GM23338 (cell line): ENCODE results near the gene C22orf39. TPM values are rescaled to one million over a fixed set of nuclear protein-coding genes. Genes with fewer than 3 reads are reported as not detected.

Experiments used
- ATAC-seq: fragments of 200-7000 bp; cut with Tn5 transposase; 3 replicates; pipeline ENCODE4 v1.9.1; 2020
- DNase-seq: peaks from one replicate; pipeline ENCODE4 v3.0.0-alpha.2; 2015; ENCODE audit warnings: low spot score
- H2AFZ ChIP-seq: fragments of 200-600 bp; sonication (generic); 2 replicates; pipeline ENCODE4 v1.8.0; 2016; ENCODE audit warnings: antibody characterized with exemption, mild to moderate bottlenecking, moderate library complexity
- H3F3A ChIP-seq: fragments of 200-600 bp; sonication (generic); replicated peaks from 2 replicates; pipeline ENCODE4 v1.8.0; 2017; ENCODE audit warnings: antibody characterized with exemption, mixed run types, low read depth
- H3K27ac ChIP-seq: fragments of 200-600 bp; sonication (generic); 2 replicates; pipeline ENCODE4 v1.6.1; 2016; ENCODE audit warnings: low read depth
- H3K27me3 ChIP-seq: fragments of 200-600 bp; sonication (generic); 2 replicates; pipeline ENCODE4 v1.8.0; 2016; ENCODE audit warnings: mild to moderate bottlenecking, mixed run types, moderate library complexity; ENCODE audit not compliant: insufficient read depth
- H3K36me3 ChIP-seq: fragments of 200-600 bp; sonication (generic); 2 replicates; pipeline ENCODE4 v1.8.0; 2016; ENCODE audit warnings: mild to moderate bottlenecking; ENCODE audit not compliant: insufficient read depth
- H3K4me1 ChIP-seq: fragments of 200-600 bp; sonication (generic); 2 replicates; pipeline ENCODE4 v1.8.0; 2016; ENCODE audit warnings: mild to moderate bottlenecking, moderate library complexity; ENCODE audit not compliant: insufficient read depth
- H3K4me2 ChIP-seq: fragments of 200-600 bp; sonication (generic); 2 replicates; pipeline ENCODE4 v1.7.1; 2017; ENCODE audit warnings: mixed run types
- H3K4me3 ChIP-seq: fragments of 200-600 bp; sonication (generic); 2 replicates; pipeline ENCODE4 v1.6.1; 2016; ENCODE audit warnings: mixed run types
- H3K79me2 ChIP-seq: fragments of 200-600 bp; sonication (generic); replicated peaks from 2 replicates; pipeline ENCODE4 v1.8.0; 2017; ENCODE audit warnings: mild to moderate bottlenecking; ENCODE audit not compliant: insufficient read depth
- H3K9me2 ChIP-seq: fragments of 200-600 bp; sonication (generic); 2 replicates; pipeline ENCODE4 v1.8.0; 2017; ENCODE audit not compliant: insufficient read depth
- H4K20me1 ChIP-seq: fragments of 200-600 bp; sonication (generic); replicated peaks from 2 replicates; pipeline ENCODE4 v1.8.0; 2017; ENCODE audit warnings: mild to moderate bottlenecking; ENCODE audit not compliant: insufficient read depth
- H3K27ac Mint-ChIP-seq: 2 replicates; pipeline ENCODE4 v1.8.0; 2020; ENCODE audit warnings: inconsistent platforms, mild to moderate bottlenecking, moderate library complexity, mixed read lengths
- H3K27me3 Mint-ChIP-seq: 3 replicates; pipeline ENCODE4 v1.8.0; 2022; ENCODE audit warnings: low read depth, mild to moderate bottlenecking, moderate library complexity, mixed read lengths, inconsistent platforms; ENCODE audit not compliant: insufficient read depth, poor library complexity
- H3K36me3 Mint-ChIP-seq: 3 replicates; pipeline ENCODE4 v1.8.0; 2021; ENCODE audit warnings: low read depth, mild to moderate bottlenecking, inconsistent platforms, moderate library complexity, mixed read lengths
- H3K4me1 Mint-ChIP-seq: 3 replicates; pipeline ENCODE4 v1.8.0; 2020; ENCODE audit warnings: mild to moderate bottlenecking, inconsistent platforms, mixed read lengths
- H3K4me3 Mint-ChIP-seq: 3 replicates; pipeline ENCODE4 v1.8.0; 2021; ENCODE audit warnings: moderate library complexity, mild to moderate bottlenecking, inconsistent platforms, mixed read lengths
- H3K9me3 Mint-ChIP-seq: 3 replicates; pipeline ENCODE4 v1.8.0; 2020; ENCODE audit warnings: moderate library complexity, mild to moderate bottlenecking, inconsistent platforms, mixed read lengths
- CREB1 ChIP-seq: fragments of 250-450 bp; sonication (Bioruptor Pico); IDR thresholded peaks from 2 replicates; pipeline ENCODE4 v1.5.0; 2020; ENCODE audit warnings: low read depth, mild to moderate bottlenecking, moderate library complexity
- CTCF ChIP-seq, 2 experiments: fragments of 200-600 bp in 1 of 2; sonication (generic) in 1 of 2; conservative IDR thresholded peaks; 2 replicates each; pipeline versions ENCODE4 v1.5.1 to v1.6.1; 2016 to 2017; ENCODE audit warnings: antibody characterized with exemption in 2 of 2, low read depth in 2 of 2, mild to moderate bottlenecking in 2 of 2, moderate library complexity in 1 of 2
- EZH2 ChIP-seq: fragments of 200-600 bp; sonication (generic); IDR thresholded peaks from one replicate; pipeline ENCODE4 v1.8.0; 2017; ENCODE audit warnings: antibody characterized with exemption, mild to moderate bottlenecking, low read depth; ENCODE audit not compliant: unreplicated experiment
- JUNB ChIP-seq: IDR thresholded peaks from one replicate; pipeline ENCODE4 v1.6.1; 2016; ENCODE audit warnings: antibody characterized with exemption; ENCODE audit not compliant: unreplicated experiment
- NANOG ChIP-seq: IDR thresholded peaks from 2 replicates; pipeline ENCODE4 v1.6.1; 2016; ENCODE audit warnings: antibody characterized with exemption, borderline replicate concordance
- REST ChIP-seq: IDR thresholded peaks from one replicate; pipeline ENCODE4 v1.6.1; 2018; ENCODE audit warnings: antibody characterized with exemption; ENCODE audit not compliant: unreplicated experiment
- ZNF114 ChIP-seq: fragments of 250-450 bp; sonication (Bioruptor Pico); IDR thresholded peaks from 2 replicates; pipeline ENCODE4 v1.5.0; 2020; ENCODE audit warnings: mild to moderate bottlenecking, moderate library complexity
- ZNF331 ChIP-seq: fragments of 250-450 bp; sonication (Bioruptor Pico); IDR thresholded peaks from 2 replicates; pipeline ENCODE4 v1.5.0; 2020; ENCODE audit warnings: low read depth, mild to moderate bottlenecking, moderate library complexity
- ZNF462 ChIP-seq: fragments of 250-450 bp; sonication (Bioruptor Pico); IDR thresholded peaks from 2 replicates; pipeline ENCODE4 v1.5.0; 2020; ENCODE audit warnings: mild to moderate bottlenecking, moderate library complexity
- polyA plus RNA-seq: library from polyadenylated mRNA; unstranded; fragments of >200 nt; fragmentation: Nextera tagmentation; extraction: Ambion mirVana; gene quantifications from 2 replicates; pipeline ENCODE4 v1.2.1, GENCODE V29; 2016
- total RNA-seq: library from RNA; depleted of rRNA; stranded (reverse); fragments of >200 nt; shearing (Covaris generic); gene quantifications from 2 replicates; pipeline ENCODE4 v1.2.3, GENCODE V29; 2014

Gene C22orf39
- total and polyA plus RNA-seq, 2 experiments from 2014 or later, result 37.4 to 40.2 TPM

GRCh38 chr22:19394274-19395050 is 53.0 kb downstream of the C22orf39 start:
- H3K36me3 Mint-ChIP-seq, result peaks cover 75% of the 10 kb centered on the region
- ATAC-seq, result no peak
- Histone ChIP-seq H4K20me1 (no peaks in the 10 kb centered on the region; the same call in none of the 2 replicates), H3K27me3 (no peaks in the 10 kb centered on the region), H3K4me1 (no peaks in the 10 kb centered on the region), H3K4me2 (no peak overlapping the region), H3K36me3 (peaks cover 35% of the 10 kb centered on the region), H3K27ac (no peak overlapping the region), H3K9me2 (no peaks in the 10 kb centered on the region), H3K4me3 (no peak overlapping the region), H3K79me2 (0 out of 2 replicates have a peak, but pooled peaks cover 3% of the 10 kb centered on the region), H3F3A (no peaks in the 10 kb centered on the region), H2AFZ (no peak overlapping the region)
- H3K9me3 Mint-ChIP-seq, result no peaks in the 10 kb centered on the region
- H3K27me3 Mint-ChIP-seq, result peaks cover 2% of the 10 kb centered on the region
- H3K4me3 Mint-ChIP-seq, result no peak overlapping the region
- DNase-seq, result no peak
- H3K4me1 Mint-ChIP-seq, result no peaks in the 10 kb centered on the region
- no peak overlapping the region for H3K27ac Mint-ChIP-seq
- TF ChIP-seq JUNB, result no peak

- Histone ChIP-seq H2AFZ (no peak overlapping the region), H3K27ac (no peak overlapping the region), H3K27me3 (no peaks in the 10 kb centered on the region), H3K9me2 (no peaks in the 10 kb centered on the region), H3F3A (no peaks in the 10 kb centered on the region), H3K4me2 (no peak overlapping the region), H4K20me1 (no peaks in the 10 kb centered on the region; the same call in none of the 2 replicates), H3K79me2 (0 out of 2 replicates have a peak, but pooled peaks cover under 1% of the 10 kb centered on the region), H3K4me1 (no peaks in the 10 kb centered on the region), H3K4me3 (no peak overlapping the region), H3K36me3 (peaks cover 38% of the 10 kb centered on the region)
- ATAC-seq, result no peak
- DNase-seq, result no peak
- H3K9me3 Mint-ChIP-seq, result no peaks in the 10 kb centered on the region
- H3K4me3 Mint-ChIP-seq, result no peak overlapping the region
- H3K27ac Mint-ChIP-seq, result no peak overlapping the region
- H3K4me1 Mint-ChIP-seq, result no peaks in the 10 kb centered on the region
- H3K27me3 Mint-ChIP-seq, result peaks cover 2% of the 10 kb centered on the region
- H3K36me3 Mint-ChIP-seq, result peaks cover 81% of the 10 kb centered on the region
- no peak for TF ChIP-seq ZNF462 (CRISPR knock-in tag)
- TF ChIP-seq CREB1 (CRISPR knock-in tag), result no peak
- no peak for TF ChIP-seq EZH2
- TF ChIP-seq ZNF331 (CRISPR knock-in tag), result no peak
- no peak for TF ChIP-seq JUNB
- no peak for TF ChIP-seq NANOG
- TF ChIP-seq REST, result no peak
- no peak for TF ChIP-seq ZNF114 (CRISPR knock-in tag)
- TF ChIP-seq CTCF (conservative IDR thresholded peaks at IDR 0.05; ENCODE audit: low read depth in 2 of 2), result no peak
These were observed 53.8 kb downstream of the C22orf39 start for GRCh38 chr22:19393704-19394103.
